GM12878 (cell line): ENCODE data around the gene RIMS1. TPM values are rescaled to one million over a fixed set of nuclear protein-coding genes. Genes with fewer than 3 reads are reported as not detected.

Experiments used
- ATAC-seq: fragments of 200-7000 bp; cut with Tn5 transposase; 3 replicates; pipeline ENCODE4 v1.9.1; 2020; ENCODE audit warnings: mild to moderate bottlenecking, moderate library complexity
- BruUV-seq: library from RNA; stranded (reverse); fragments of 400-500 nt; replicated peaks from 2 replicates; lab custom pipeline; 2021; lab: Mats Ljungman, UMichigan
- CTCF ChIA-PET: fragments of 300-600 bp; sonication (Branson Sonifier 250); formaldehyde crosslinking; extraction: SDS; loops from one replicate; lab custom pipeline; 2021; ENCODE audit warnings: inconsistent platforms; lab: Yijun Ruan, JAX
- POLR2A ChIA-PET: fragments of 350-600 bp; formaldehyde crosslinking; extraction: SDS; loops from one replicate; lab custom pipeline; 2021; ENCODE audit warnings: inconsistent platforms; lab: Charles Lee
- RAD21 ChIA-PET: fragments of 300-600 bp; sonication (Branson Sonifier 250); formaldehyde crosslinking; loops from one replicate; lab custom pipeline; 2023; ENCODE audit warnings: antibody characterized with exemption; ENCODE audit not compliant: unreplicated experiment; lab: Charles Lee
- SMC1A ChIA-PET: fragments of 300-600 bp; sonication (Branson Sonifier 250); formaldehyde crosslinking; loops from one replicate; lab custom pipeline; 2023; ENCODE audit not compliant: unreplicated experiment, uncharacterized antibody; lab: Charles Lee
- DNase-seq: peaks from one replicate; pipeline ENCODE4 v3.0.0-alpha.2; 2011; ENCODE audit warnings: low read depth, low spot score
- FAIRE-seq: peaks from 3 replicates; lab custom pipeline; 2011; peaks lifted over from hg19 to GRCh38; lab: Jason Lieb, UNC
- H2AFZ ChIP-seq: 2 replicates; pipeline ENCODE4 v1.6.0; 2011; ENCODE audit warnings: low read depth, low read length, control low read depth; ENCODE audit not compliant: control insufficient read depth
- H3K27ac ChIP-seq: 2 replicates; pipeline ENCODE4 v1.5.1; 2011; ENCODE audit warnings: control low read depth; ENCODE audit not compliant: control insufficient read depth, insufficient read depth
- H3K27me3 ChIP-seq, 2 experiments: replicated peaks in 1 of 2; 2 replicates each; pipeline versions ENCODE4 v1.6.0 to v1.6.1; 2011; ENCODE audit warnings: low read length in 1 of 2; ENCODE audit not compliant: control insufficient read depth in 2 of 2, insufficient read depth in 2 of 2
- H3K36me3 ChIP-seq, 2 experiments: 2 replicates each; pipeline ENCODE4 v1.5.1; 2011; ENCODE audit warnings: low read length in 1 of 2; ENCODE audit not compliant: control insufficient read depth in 2 of 2, insufficient read depth in 2 of 2
- H3K4me1 ChIP-seq: 2 replicates; pipeline ENCODE4 v1.6.1; 2011; ENCODE audit warnings: mild to moderate bottlenecking, low read length, moderate library complexity, mixed read lengths; ENCODE audit not compliant: control insufficient read depth, insufficient read depth
- H3K4me2 ChIP-seq: 2 replicates; pipeline ENCODE4 v1.6.0; 2011; ENCODE audit warnings: control low read depth; ENCODE audit not compliant: control insufficient read depth, insufficient read depth
- H3K4me3 ChIP-seq: fragments of 200-600 bp; sonication (generic); 2 replicates; pipeline ENCODE4 v1.5.1; 2016
- H3K79me2 ChIP-seq: 2 replicates; pipeline ENCODE4 v1.6.0; 2011; ENCODE audit warnings: low read length; ENCODE audit not compliant: control insufficient read depth, insufficient read depth
- H3K9ac ChIP-seq: 2 replicates; pipeline ENCODE4 v1.8.0; 2011; ENCODE audit warnings: low read length, control low read depth, mixed read lengths; ENCODE audit not compliant: control insufficient read depth, insufficient read depth
- H3K9me3 ChIP-seq: replicated peaks from 3 replicates; pipeline ENCODE4 v1.5.1; 2011; ENCODE audit warnings: mild to moderate bottlenecking, low read length; ENCODE audit not compliant: control insufficient read depth, insufficient read depth
- H4K20me1 ChIP-seq: 2 replicates; pipeline ENCODE4 v1.6.0; 2011; ENCODE audit not compliant: control insufficient read depth, insufficient read depth
- BRCA1 ChIP-seq: IDR thresholded peaks from 2 replicates; pipeline ENCODE4 v1.6.1; 2011; ENCODE audit warnings: low read depth, low read length, improper control_type of control experiment
- KDM1A ChIP-seq: fragments of 200-600 bp; sonication (generic); IDR thresholded peaks from 2 replicates; pipeline ENCODE4 v1.6.1; 2016; ENCODE audit warnings: borderline replicate concordance
- MYB ChIP-seq: fragments of 150-350 bp; IDR thresholded peaks from 2 replicates; pipeline ENCODE4 v1.6.1; 2014; ENCODE audit warnings: mild to moderate bottlenecking, low read depth, low read length, borderline replicate concordance
- PAX8 ChIP-seq: fragments of 450-650 bp; IDR thresholded peaks from 2 replicates; pipeline ENCODE4 v1.6.1; 2017; ENCODE audit warnings: mild to moderate bottlenecking, moderate library complexity
- SIN3A ChIP-seq: IDR thresholded peaks from 2 replicates; pipeline ENCODE4 v1.6.1; 2012; ENCODE audit warnings: low read depth, low read length, improper control_type of control experiment
- SREBF1 ChIP-seq: IDR thresholded peaks from 2 replicates; pipeline ENCODE4 v1.6.1; 2012; ENCODE audit warnings: mild to moderate bottlenecking, low read length
- TARDBP ChIP-seq: IDR thresholded peaks from 2 replicates; pipeline ENCODE4 v1.6.1; 2016; ENCODE audit warnings: borderline replicate concordance
- TCF7 ChIP-seq: IDR thresholded peaks from 2 replicates; pipeline ENCODE4 v1.6.1; 2014; ENCODE audit warnings: antibody characterized with exemption, borderline replicate concordance
- ZNF622 ChIP-seq: fragments of 450-650 bp; IDR thresholded peaks from 2 replicates; pipeline ENCODE4 v1.6.1; 2017; ENCODE audit warnings: mild to moderate bottlenecking, inconsistent platforms
- WGBS: methylation state at CpG from one replicate; pipeline ENCODE4 v1.1.6; 2016; ENCODE audit warnings: low lambda C conversion rate; ENCODE audit not compliant: insufficient replicate concordance, insufficient coverage; ENCODE audit errors: missing lambda C conversion rate; 5-methylcytosine and 5-hydroxymethylcytosine counted together
- in situ Hi-C: fragments of 300-500 bp; cut with MboI; formaldehyde crosslinking; loops from 9 replicates; pipeline ENCODE4 v1.14.3; 2018; ENCODE audit warnings: mixed read lengths
- intact Hi-C: fragments of 100-400 bp; cut with micrococcal nuclease; formaldehyde crosslinking; loops from one replicate; pipeline ENCODE4 v1.14.2; 2022; ENCODE audit not compliant: unreplicated experiment
- polyA plus RNA-seq, 11 experiments: library from polyadenylated mRNA; depleted of rRNA in 4 of 11; unstranded in 6 of 11; stranded (reverse) in 5 of 11; fragments of >200 nt; fragmentation: Nextera tagmentation in 4 of 11; fragmentation: Illumina TruSeq in 1 of 11; extraction: Ambion mirVana in 4 of 11; extraction: Trizol in 1 of 11; gene quantifications; 1 replicate in 1 of 11; 2 replicates in 10 of 11; pipeline versions ENCODE4 v1.2.1 to v1.2.3, GENCODE V29; 2011 to 2016; ENCODE audit warnings: inconsistent platforms in 2 of 11, missing spikeins in 2 of 11, low read depth in 1 of 11
- total RNA-seq, 4 experiments: library from RNA; depleted of rRNA in 3 of 4; stranded (reverse); fragments of >200 nt in 3 of 4; fragmentation: Illumina TruSeq in 1 of 4; extraction: Trizol in 1 of 4; gene quantifications; 2 replicates each; pipeline versions ENCODE4 v1.2.1 to v1.2.3, GENCODE V29; 2013 to 2021
- TF ChIP-seq, protein P1 (sequence below): fragments of 450-650 bp; IDR thresholded peaks from 2 replicates; pipeline ENCODE4 v1.6.1; 2017; ENCODE audit warnings: borderline replicate concordance
- TF ChIP-seq, protein P2 (sequence below): fragments of 450-650 bp; conservative IDR thresholded peaks from 2 replicates; pipeline ENCODE4 v1.6.1; 2017; ENCODE audit warnings: mild to moderate bottlenecking, moderate library complexity
- TF ChIP-seq, protein P3 (sequence below): fragments of 450-650 bp; IDR thresholded peaks from 2 replicates; pipeline ENCODE4 v1.6.1; 2017; ENCODE audit warnings: mild to moderate bottlenecking, moderate library complexity
- TF ChIP-seq, protein P4 (sequence below): IDR thresholded peaks from 2 replicates; pipeline ENCODE4 v1.6.1; 2012; ENCODE audit warnings: low read depth, low read length, improper control_type of control experiment
- TF ChIP-seq, protein P5 (sequence below): IDR thresholded peaks from 2 replicates; pipeline ENCODE4 v1.6.1; 2012; ENCODE audit warnings: low read depth, low read length, improper control_type of control experiment

The RIMS1 gene
- total and polyA plus RNA-seq, 10 of the 15 experiments (the other 5 are each of a cell fraction or from before 2014, with no cell fraction given) = 0.05 to 0.76 (median 0.23) TPM

DNA sequence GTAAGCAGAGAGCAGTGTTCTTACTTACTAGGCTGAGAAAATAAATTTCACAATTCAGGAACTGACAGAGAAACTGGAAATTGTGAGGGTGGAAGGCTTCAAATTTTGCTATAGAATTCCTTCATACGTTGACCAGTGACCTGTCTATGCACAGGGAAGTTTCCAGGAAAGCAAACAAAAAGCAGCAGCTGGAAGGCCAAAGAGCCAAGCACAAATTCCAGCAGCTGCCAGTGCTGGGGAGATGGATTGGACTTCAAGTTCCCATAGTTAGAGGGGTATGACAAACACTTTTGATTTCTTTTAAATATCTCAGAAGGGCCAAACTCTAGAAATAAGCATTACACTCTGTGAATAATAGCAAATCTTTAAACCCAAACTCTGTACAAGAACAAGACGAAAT is 436.4 kb downstream of the RIMS1 start (continued):
- TF ChIP-seq, protein P1, sequence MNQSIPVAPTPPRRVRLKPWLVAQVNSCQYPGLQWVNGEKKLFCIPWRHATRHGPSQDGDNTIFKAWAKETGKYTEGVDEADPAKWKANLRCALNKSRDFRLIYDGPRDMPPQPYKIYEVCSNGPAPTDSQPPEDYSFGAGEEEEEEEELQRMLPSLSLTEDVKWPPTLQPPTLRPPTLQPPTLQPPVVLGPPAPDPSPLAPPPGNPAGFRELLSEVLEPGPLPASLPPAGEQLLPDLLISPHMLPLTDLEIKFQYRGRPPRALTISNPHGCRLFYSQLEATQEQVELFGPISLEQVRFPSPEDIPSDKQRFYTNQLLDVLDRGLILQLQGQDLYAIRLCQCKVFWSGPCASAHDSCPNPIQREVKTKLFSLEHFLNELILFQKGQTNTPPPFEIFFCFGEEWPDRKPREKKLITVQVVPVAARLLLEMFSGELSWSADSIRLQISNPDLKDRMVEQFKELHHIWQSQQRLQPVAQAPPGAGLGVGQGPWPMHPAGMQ = no peak
- TF ChIP-seq, protein P2, sequence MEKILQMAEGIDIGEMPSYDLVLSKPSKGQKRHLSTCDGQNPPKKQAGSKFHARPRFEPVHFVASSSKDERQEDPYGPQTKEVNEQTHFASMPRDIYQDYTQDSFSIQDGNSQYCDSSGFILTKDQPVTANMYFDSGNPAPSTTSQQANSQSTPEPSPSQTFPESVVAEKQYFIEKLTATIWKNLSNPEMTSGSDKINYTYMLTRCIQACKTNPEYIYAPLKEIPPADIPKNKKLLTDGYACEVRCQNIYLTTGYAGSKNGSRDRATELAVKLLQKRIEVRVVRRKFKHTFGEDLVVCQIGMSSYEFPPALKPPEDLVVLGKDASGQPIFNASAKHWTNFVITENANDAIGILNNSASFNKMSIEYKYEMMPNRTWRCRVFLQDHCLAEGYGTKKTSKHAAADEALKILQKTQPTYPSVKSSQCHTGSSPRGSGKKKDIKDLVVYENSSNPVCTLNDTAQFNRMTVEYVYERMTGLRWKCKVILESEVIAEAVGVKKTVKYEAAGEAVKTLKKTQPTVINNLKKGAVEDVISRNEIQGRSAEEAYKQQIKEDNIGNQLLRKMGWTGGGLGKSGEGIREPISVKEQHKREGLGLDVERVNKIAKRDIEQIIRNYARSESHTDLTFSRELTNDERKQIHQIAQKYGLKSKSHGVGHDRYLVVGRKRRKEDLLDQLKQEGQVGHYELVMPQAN = no peak
- TF ChIP-seq TCF7 (no peak), SIN3A (no peak)

DNA sequence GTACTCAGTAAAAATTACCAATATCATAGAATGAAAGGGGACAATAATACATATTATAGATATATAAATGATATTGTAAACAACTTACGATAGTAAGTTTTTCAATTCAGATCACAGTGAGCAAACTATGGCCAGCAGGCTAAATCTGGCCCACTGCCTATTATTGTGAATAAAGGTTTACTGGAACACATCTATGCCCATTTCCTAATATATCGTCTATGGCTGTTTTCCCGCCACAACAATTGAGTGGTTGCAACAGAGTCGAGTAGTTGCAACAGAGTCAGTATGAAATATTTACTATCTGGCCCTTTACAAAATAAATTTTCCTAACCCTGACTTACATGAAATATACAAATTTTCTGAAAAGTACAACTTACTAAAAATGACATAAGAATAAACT is 438.2 kb downstream of the RIMS1 start:
- ATAC-seq (no peak), FAIRE-seq (no peak), DNase-seq (no peak)
- in situ Hi-C loops = no loop called here
- ChIA-PET RAD21 (no interaction called here), CTCF (interaction anchor here (0.8 kb wide), 1 partner anchor 8 kb away, joined by 3 read pairs; no protein-coding TSS in a partner anchor), SMC1A (no interaction called here), POLR2A (no interaction called here)
- Histone ChIP-seq H3K4me1 (no peaks in the 10 kb centered on the region), H3K4me3 (no peak overlapping the region), H3K9ac (no peak overlapping the region), H4K20me1 (no peaks in the 10 kb centered on the region), H3K27me3 (no peaks in the 10 kb centered on the region), H3K79me2 (no peaks in the 10 kb centered on the region), H3K9me3 (no peaks in the 10 kb centered on the region), H3K27ac (no peak overlapping the region), H3K4me2 (no peak overlapping the region), H2AFZ (no peak overlapping the region), H3K36me3 (no peaks in the 10 kb centered on the region)
- BruUV-seq = no TSS peak
- intact Hi-C loops = no loop called here
- 73% methylated on average over 4 of the region's 4 CpGs for WGBS
- TF ChIP-seq MYB (no peak), KDM1A (no peak), BRCA1 (no peak), PAX8 (no peak), TARDBP (no peak), SREBF1 (no peak), ZNF622 (no peak)
- TF ChIP-seq, protein P3, sequence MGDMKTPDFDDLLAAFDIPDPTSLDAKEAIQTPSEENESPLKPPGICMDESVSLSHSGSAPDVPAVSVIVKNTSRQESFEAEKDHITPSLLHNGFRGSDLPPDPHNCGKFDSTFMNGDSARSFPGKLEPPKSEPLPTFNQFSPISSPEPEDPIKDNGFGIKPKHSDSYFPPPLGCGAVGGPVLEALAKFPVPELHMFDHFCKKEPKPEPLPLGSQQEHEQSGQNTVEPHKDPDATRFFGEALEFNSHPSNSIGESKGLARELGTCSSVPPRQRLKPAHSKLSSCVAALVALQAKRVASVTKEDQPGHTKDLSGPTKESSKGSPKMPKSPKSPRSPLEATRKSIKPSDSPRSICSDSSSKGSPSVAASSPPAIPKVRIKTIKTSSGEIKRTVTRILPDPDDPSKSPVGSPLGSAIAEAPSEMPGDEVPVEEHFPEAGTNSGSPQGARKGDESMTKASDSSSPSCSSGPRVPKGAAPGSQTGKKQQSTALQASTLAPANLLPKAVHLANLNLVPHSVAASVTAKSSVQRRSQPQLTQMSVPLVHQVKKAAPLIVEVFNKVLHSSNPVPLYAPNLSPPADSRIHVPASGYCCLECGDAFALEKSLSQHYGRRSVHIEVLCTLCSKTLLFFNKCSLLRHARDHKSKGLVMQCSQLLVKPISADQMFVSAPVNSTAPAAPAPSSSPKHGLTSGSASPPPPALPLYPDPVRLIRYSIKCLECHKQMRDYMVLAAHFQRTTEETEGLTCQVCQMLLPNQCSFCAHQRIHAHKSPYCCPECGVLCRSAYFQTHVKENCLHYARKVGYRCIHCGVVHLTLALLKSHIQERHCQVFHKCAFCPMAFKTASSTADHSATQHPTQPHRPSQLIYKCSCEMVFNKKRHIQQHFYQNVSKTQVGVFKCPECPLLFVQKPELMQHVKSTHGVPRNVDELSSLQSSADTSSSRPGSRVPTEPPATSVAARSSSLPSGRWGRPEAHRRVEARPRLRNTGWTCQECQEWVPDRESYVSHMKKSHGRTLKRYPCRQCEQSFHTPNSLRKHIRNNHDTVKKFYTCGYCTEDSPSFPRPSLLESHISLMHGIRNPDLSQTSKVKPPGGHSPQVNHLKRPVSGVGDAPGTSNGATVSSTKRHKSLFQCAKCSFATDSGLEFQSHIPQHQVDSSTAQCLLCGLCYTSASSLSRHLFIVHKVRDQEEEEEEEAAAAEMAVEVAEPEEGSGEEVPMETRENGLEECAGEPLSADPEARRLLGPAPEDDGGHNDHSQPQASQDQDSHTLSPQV = no peak
- TF ChIP-seq, protein P4, sequence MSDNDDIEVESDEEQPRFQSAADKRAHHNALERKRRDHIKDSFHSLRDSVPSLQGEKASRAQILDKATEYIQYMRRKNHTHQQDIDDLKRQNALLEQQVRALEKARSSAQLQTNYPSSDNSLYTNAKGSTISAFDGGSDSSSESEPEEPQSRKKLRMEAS = no peak
- TF ChIP-seq, protein P5, sequence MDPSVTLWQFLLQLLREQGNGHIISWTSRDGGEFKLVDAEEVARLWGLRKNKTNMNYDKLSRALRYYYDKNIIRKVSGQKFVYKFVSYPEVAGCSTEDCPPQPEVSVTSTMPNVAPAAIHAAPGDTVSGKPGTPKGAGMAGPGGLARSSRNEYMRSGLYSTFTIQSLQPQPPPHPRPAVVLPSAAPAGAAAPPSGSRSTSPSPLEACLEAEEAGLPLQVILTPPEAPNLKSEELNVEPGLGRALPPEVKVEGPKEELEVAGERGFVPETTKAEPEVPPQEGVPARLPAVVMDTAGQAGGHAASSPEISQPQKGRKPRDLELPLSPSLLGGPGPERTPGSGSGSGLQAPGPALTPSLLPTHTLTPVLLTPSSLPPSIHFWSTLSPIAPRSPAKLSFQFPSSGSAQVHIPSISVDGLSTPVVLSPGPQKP = no peak
